Panc1 (cell line): ENCODE results near the gene SP110. TPM values are rescaled to one million over a fixed set of nuclear protein-coding genes. Genes with fewer than 3 reads are reported as not detected.

ENCODE experiments used
- ATAC-seq: fragments of 200-7000 bp; cut with Tn5 transposase; 2 replicates; pipeline ENCODE4 v1.9.1; 2020; ENCODE audit warnings: mild to moderate bottlenecking, moderate library complexity
- BruUV-seq: library from RNA; stranded (reverse); fragments of 400-500 nt; replicated peaks from 2 replicates; lab custom pipeline; 2021; lab: Mats Ljungman, UMichigan
- CTCF ChIA-PET: fragments of 300-600 bp; sonication (Branson Sonifier 250); formaldehyde crosslinking; loops from one replicate; lab custom pipeline; 2022; ENCODE audit warnings: antibody characterized with exemption; lab: Charles Lee
- POLR2A ChIA-PET: fragments of 300-600 bp; sonication (Branson Sonifier 250); formaldehyde crosslinking; loops from one replicate; lab custom pipeline; 2022; ENCODE audit warnings: antibody characterized with exemption; lab: Charles Lee
- DNase-seq: peaks from one replicate; pipeline ENCODE4 v3.0.0-alpha.2; 2010; ENCODE audit warnings: low read depth, low spot score
- H3K27ac ChIP-seq: 2 replicates; pipeline ENCODE4 v1.5.1; 2011; ENCODE audit warnings: mild to moderate bottlenecking, low read length, inconsistent platforms
- H3K27me3 ChIP-seq: fragments of 200-500 bp; sonication (Bioruptor generic); 2 replicates; pipeline ENCODE4 v1.6.0; 2014; ENCODE audit warnings: low read length, inconsistent platforms; ENCODE audit not compliant: control insufficient read depth, insufficient read depth
- H3K36me3 ChIP-seq: fragments of 200-500 bp; sonication (Bioruptor generic); 2 replicates; pipeline ENCODE4 v1.5.1; 2014; ENCODE audit warnings: inconsistent platforms, mild to moderate bottlenecking, low read length, moderate library complexity; ENCODE audit not compliant: control insufficient read depth, insufficient read depth
- H3K4me1 ChIP-seq: 2 replicates; pipeline ENCODE4 v1.5.1; 2011; ENCODE audit warnings: inconsistent platforms, mild to moderate bottlenecking, low read length, moderate library complexity; ENCODE audit not compliant: control insufficient read depth, insufficient read depth
- H3K4me3 ChIP-seq, 2 experiments: 2 replicates each; pipeline ENCODE4 v1.5.1; 2011 to 2012; ENCODE audit warnings: low read depth in 2 of 2, low read length in 2 of 2, mild to moderate bottlenecking in 2 of 2, inconsistent platforms in 1 of 2, moderate library complexity in 1 of 2
- H3K9me3 ChIP-seq: fragments of 200-500 bp; sonication (Bioruptor generic); 2 replicates; pipeline ENCODE4 v1.5.1; 2014; ENCODE audit warnings: low read depth, mild to moderate bottlenecking, inconsistent platforms, low read length, moderate library complexity; ENCODE audit not compliant: control insufficient read depth, insufficient read depth
- POLR2AphosphoS5 ChIP-seq: IDR thresholded peaks from 2 replicates; pipeline ENCODE4 v1.6.1; 2012; ENCODE audit warnings: mild to moderate bottlenecking, low read depth, low read length, moderate library complexity
- SIN3A ChIP-seq: IDR thresholded peaks from 2 replicates; pipeline ENCODE4 v1.6.1; 2012; ENCODE audit warnings: low read depth, mild to moderate bottlenecking, low read length, moderate library complexity, borderline replicate concordance; ENCODE audit not compliant: insufficient read depth
- TCF7L2 ChIP-seq: IDR thresholded peaks from 2 replicates; pipeline ENCODE4 v1.6.1; 2011; ENCODE audit warnings: mild to moderate bottlenecking, low read depth, low read length, inconsistent platforms
- in situ Hi-C: cut with HindIII; loops from 2 replicates; pipeline ENCODE4 v1.10.0; 2016; ENCODE audit warnings: low sequenced_read_pairs, low pct_unique_long_range_greater_than_20kb
- intact Hi-C: fragments of 100-400 bp; cut with micrococcal nuclease; formaldehyde crosslinking; loops from one replicate; pipeline ENCODE4 v1.10.0; 2022; ENCODE audit not compliant: unreplicated experiment
- total RNA-seq: library from RNA; stranded (reverse); gene quantifications from one replicate; pipeline ENCODE4 v1.2.1, GENCODE V29; 2021; ENCODE audit not compliant: unreplicated experiment
- TF ChIP-seq, protein P1 (sequence below): fragments of 450-650 bp; IDR thresholded peaks from 2 replicates; pipeline ENCODE4 v1.5.1; 2017; ENCODE audit warnings: mild to moderate bottlenecking
- TF ChIP-seq, protein P2 (sequence below), 2 experiments: IDR thresholded peaks; 2 replicates each; pipeline ENCODE4 v1.6.1; 2011 to 2012; ENCODE audit warnings: low read depth in 2 of 2, control low read depth in 1 of 2, low read length in 1 of 2, mild to moderate bottlenecking in 1 of 2, moderate library complexity in 1 of 2; ENCODE audit not compliant: insufficient read depth in 1 of 2

Gene SP110
- total RNA-seq, 1 experiment from 2014 or later: 6.2 TPM

DNA sequence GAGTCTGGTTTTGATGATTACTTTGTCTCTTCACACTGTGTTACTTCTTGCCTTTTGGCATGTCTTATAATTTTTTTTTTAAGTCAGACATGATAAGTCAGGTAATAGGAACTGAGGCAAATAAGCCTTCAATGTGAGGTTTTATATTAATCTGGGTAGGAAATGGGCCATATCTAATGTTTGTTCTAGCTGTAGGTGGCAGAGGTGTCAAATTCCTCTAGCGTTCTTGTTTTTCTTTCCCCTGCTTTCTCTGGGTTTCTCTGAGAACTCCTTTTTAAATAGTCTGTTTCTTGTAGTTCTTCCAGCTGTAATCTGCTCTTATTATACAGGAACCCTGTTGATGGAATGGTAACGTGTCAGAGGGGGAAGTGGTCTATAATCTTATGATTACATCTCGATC lies 11.5 kb upstream of the SP110 start:
- POLR2A ChIA-PET: no interaction called here
- BruUV-seq: no TSS peak
- intact Hi-C loops: no loop called here
- Histone ChIP-seq H3K9me3 (peaks cover 4% of the 10 kb centered on the region; the same call in 1 of the 2 replicates), H3K4me1 (no peaks in the 10 kb centered on the region), H3K36me3 (no peaks in the 10 kb centered on the region), H3K27ac (no peak overlapping the region), H3K4me3 (no peak overlapping the region), H3K27me3 (no peaks in the 10 kb centered on the region; the same call in 1 of the 2 replicates)
- no peak for ATAC-seq
- TF ChIP-seq TCF7L2: no peak
- TF ChIP-seq, protein P1, sequence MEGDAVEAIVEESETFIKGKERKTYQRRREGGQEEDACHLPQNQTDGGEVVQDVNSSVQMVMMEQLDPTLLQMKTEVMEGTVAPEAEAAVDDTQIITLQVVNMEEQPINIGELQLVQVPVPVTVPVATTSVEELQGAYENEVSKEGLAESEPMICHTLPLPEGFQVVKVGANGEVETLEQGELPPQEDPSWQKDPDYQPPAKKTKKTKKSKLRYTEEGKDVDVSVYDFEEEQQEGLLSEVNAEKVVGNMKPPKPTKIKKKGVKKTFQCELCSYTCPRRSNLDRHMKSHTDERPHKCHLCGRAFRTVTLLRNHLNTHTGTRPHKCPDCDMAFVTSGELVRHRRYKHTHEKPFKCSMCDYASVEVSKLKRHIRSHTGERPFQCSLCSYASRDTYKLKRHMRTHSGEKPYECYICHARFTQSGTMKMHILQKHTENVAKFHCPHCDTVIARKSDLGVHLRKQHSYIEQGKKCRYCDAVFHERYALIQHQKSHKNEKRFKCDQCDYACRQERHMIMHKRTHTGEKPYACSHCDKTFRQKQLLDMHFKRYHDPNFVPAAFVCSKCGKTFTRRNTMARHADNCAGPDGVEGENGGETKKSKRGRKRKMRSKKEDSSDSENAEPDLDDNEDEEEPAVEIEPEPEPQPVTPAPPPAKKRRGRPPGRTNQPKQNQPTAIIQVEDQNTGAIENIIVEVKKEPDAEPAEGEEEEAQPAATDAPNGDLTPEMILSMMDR: no peak
- no peak for TF ChIP-seq POLR2AphosphoS5
- TF ChIP-seq, protein P2, sequence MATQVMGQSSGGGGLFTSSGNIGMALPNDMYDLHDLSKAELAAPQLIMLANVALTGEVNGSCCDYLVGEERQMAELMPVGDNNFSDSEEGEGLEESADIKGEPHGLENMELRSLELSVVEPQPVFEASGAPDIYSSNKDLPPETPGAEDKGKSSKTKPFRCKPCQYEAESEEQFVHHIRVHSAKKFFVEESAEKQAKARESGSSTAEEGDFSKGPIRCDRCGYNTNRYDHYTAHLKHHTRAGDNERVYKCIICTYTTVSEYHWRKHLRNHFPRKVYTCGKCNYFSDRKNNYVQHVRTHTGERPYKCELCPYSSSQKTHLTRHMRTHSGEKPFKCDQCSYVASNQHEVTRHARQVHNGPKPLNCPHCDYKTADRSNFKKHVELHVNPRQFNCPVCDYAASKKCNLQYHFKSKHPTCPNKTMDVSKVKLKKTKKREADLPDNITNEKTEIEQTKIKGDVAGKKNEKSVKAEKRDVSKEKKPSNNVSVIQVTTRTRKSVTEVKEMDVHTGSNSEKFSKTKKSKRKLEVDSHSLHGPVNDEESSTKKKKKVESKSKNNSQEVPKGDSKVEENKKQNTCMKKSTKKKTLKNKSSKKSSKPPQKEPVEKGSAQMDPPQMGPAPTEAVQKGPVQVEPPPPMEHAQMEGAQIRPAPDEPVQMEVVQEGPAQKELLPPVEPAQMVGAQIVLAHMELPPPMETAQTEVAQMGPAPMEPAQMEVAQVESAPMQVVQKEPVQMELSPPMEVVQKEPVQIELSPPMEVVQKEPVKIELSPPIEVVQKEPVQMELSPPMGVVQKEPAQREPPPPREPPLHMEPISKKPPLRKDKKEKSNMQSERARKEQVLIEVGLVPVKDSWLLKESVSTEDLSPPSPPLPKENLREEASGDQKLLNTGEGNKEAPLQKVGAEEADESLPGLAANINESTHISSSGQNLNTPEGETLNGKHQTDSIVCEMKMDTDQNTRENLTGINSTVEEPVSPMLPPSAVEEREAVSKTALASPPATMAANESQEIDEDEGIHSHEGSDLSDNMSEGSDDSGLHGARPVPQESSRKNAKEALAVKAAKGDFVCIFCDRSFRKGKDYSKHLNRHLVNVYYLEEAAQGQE (IDR thresholded peaks at IDR 0.05; ENCODE audit: insufficient read depth in 1 of 2, low read depth in 2 of 2, low read length in 1 of 2): no peak
- TF ChIP-seq SIN3A: no peak
- no peak for DNase-seq
- CTCF ChIA-PET: no interaction called here
- in situ Hi-C loops: no loop called here

DNA sequence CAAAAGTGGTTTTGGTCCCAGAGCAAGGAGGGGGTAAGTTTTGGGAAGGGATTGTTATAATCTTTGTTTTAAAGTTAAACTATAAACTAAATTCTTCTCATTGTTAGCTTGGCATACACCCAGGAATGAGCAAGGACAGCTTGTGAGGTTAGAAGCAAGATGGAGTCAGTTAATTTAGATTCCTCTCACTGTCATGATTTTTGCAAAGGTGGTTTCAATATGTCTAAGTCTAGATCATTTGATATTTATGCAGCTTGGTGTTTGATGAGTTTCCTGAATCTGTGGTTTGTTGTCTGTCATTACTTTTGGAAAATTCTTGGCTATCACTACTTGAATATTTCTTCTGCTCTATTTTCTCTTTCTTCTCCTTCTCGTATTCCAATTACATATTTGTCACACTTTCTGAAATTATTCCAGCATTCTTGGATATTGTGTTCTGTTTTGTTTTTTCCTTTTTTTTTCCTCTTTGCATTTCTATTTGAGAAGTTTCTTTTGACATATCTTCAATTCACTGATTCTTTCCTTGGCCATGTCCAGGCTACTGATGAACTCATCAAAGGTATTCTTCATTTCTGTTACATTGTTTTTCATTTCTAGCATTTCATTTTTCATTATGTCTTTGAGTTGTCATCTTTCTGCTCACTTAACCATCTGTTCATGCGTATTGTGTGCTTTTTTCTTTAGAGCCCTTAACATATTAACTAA lies 10.9 kb upstream of the SP110 start:
- Histone ChIP-seq H3K4me3 (no peak overlapping the region), H3K4me1 (no peaks in the 10 kb centered on the region), H3K27ac (no peak overlapping the region), H3K36me3 (no peaks in the 10 kb centered on the region), H3K27me3 (no peaks in the 10 kb centered on the region; the same call in 1 of the 2 replicates), H3K9me3 (peaks cover 4% of the 10 kb centered on the region; the same call in 1 of the 2 replicates)
- no TSS peak for BruUV-seq
- DNase-seq (no peak), ATAC-seq (no peak)
- POLR2A ChIA-PET: no interaction called here
- CTCF ChIA-PET: no interaction called here
- intact Hi-C loops (no loop called here), in situ Hi-C loops (no loop called here)
- TF ChIP-seq POLR2AphosphoS5: no peak
- TF ChIP-seq, protein P1: no peak
- TF ChIP-seq TCF7L2: no peak
- TF ChIP-seq, protein P2 (IDR thresholded peaks at IDR 0.05; ENCODE audit: insufficient read depth in 1 of 2, low read depth in 2 of 2, low read length in 1 of 2): no peak
- no peak for TF ChIP-seq SIN3A
